Activated effector memory CD4-positive, alpha-beta T cell treated with Interleukin-2 at 50 U/mL for 16 hours (primary cell): Measurements from ENCODE around the gene CAMK1D.
"Not testable (repeated sequence)": the region's sequence is repeated elsewhere in the genome, so short reads cannot be mapped to it uniquely, and the experiment has no call there.

Experiments
- DNase-seq: peaks from one replicate; pipeline ENCODE4 v3.0.0-alpha.2; 2020

The CAMK1D gene

GRCh38 chr10:12843296-12843945, 494.1 kb downstream of the CAMK1D start:
- DNase-seq: no peak

GRCh38 chr10:12844811-12845483, 495.6 kb downstream of the CAMK1D start:
- no peak for DNase-seq

DNA sequence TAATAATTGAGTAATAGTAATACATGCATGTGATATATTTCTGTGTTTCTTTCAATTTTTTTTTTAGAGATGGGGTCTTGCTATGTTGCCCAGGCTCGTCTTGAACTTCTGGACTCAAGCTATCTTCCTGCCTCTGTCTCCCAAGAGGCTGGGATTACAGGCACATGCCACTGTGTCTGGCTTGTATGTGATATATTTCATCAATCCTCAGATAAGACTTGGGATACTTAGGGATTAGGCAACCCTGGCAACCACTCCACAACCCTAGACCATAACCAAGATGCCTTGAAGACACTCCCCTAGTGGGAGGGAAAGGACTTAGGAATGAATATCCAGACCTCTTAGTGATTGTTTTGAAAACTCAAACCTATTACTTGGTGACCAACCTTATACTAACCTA, 497.4 kb downstream of the CAMK1D start:
- DNase-seq: no peak

- no peak for DNase-seq
Measured at GRCh38 chr10:12847361-12847975, 498.1 kb downstream of the CAMK1D start.

DNA sequence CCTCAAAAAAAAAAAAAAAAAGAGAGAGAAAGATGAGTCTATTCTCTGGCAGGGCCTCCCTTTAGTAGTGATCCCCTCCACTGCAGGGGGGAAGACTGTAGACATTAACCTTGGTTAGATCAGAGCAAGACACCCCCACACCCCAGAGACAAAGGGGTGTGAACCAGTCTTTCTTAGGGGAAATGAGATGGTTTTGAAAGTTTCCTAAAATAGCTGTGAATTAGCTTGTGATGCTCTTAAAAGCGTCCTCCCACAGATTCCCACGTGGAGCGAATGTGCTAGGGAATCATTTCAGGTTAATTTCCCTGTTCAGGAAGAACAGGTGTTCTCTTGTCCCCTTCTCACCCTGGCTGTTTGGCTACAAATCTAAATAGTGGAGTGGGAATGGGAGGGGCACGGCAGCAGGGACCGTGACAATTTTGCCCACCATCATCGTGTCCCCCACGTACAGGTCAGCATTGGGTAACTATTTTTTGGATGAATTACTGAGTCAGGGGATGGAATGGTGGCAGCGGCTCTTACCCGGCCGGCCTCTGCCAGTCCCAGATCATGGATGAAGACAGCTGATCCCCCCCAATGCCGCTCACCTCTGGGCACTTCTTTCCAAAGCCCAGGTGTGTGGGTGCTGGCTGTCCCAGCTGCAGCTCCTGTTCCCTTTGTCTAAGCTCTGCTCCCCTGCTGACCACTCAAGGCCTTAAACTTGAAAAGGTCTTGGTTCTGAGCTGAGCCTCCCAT, 499.3 kb downstream of the CAMK1D start:
- no peak for DNase-seq

DNA sequence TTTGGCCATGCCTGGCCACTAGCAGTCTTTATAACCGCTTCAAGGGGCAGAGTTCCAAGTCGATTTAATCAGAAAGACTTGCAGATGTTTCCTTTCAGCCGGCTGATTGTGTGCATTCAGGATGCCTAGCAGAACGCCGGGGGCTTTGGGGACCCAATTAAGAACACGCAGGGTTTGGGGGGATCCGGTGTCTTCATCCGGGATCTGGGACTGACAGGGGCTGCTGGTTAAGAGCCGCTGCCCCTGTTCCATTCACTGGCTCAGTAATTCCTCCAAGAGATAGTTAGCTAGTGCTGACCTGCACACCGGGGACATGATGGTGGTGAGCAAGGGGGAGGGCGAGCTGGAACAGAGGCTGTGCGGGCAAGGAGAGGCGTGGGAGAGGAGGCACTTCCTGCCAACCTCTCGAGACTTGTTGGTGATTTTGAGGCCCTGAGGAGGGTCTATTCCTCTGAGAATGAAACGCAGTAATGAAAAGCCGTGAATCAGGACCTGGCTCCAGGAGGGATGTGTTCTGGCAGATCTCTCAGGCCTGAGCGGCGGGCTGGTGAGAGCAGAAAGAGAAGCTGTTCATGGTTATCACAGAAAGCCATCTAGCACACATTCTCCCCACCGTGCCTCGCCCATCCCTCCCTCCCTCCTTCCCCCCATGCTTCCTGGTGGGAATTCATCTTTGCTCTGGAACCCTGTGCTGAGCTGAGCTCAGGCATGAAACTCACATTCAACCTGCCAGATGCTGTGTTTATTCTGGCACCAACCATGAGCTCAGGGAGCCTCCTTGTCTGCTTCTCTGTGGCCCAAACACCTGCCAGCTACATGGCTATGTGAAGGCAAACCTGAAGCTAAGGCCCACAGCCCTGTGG, 500.2 kb downstream of the CAMK1D start:
- DNase-seq: no peak

GRCh38 chr10:12852687-12853086, 503.3 kb downstream of the CAMK1D start:
- no peak for DNase-seq

GRCh38 chr10:12854988-12855387, 505.6 kb downstream of the CAMK1D start:
- no peak for DNase-seq

DNA sequence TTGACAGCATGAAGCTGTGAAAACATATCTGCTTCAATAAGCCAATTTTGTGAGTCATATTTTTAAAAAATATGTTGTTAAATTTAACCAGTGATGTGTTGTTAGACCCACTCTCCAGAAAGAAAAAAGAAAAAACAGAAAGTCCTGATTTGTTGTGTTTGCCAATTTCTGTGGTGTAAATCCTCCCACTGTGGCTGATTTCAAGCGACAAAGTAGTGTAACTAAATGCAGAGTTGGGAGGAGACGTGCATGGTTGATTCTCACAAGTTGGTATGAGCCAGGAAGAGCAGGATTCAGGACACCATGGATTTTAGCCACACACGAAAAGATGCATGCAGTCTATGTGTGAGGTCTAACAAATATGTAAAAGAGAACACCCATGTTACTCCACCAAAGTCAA, 513.1 kb downstream of the CAMK1D start:
- DNase-seq: no peak

GRCh38 chr10:12865515-12865914, 516.2 kb downstream of the CAMK1D start:
- not testable (repeated sequence) for DNase-seq

DNA sequence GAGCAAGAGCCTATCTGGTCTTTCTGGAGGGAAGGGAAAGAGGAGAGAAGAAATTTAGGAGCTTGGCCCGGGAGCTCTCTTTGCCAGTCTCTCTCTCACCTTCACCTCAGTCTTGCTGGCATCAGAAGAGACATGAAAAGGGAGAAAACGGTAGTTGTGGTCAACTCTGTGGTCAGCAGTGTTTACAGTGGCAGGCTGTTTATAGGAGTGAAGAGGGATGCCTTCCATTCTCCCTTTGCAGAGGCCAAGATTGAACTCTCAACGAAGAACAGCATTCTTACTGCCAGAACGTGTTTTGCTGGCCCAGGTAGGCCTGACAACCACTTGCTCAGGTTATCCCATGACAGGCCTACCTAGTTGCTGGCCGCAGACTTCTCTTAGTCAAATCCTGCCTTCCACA, 518.9 kb downstream of the CAMK1D start:
- DNase-seq: no peak

DNA sequence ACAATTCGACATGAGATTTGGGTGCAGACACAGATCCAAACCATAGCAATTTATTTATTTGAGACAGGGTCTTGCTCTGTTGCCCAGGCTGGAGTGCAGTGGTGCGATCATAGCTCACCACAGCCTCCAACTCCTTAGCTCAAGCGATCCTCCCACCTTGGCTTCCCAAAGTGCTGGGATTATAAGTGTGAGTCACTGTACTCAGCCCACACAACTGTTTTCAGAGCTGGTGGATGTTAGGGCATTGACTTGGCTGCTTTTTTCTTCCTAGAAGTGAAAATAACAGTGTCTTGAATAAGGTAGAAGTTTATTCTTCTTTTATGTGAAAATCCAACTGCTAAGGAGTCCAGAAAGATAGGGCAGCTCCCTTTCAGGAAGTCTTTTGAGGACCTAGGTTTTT, 520.1 kb downstream of the CAMK1D start:
- no peak for DNase-seq

DNA sequence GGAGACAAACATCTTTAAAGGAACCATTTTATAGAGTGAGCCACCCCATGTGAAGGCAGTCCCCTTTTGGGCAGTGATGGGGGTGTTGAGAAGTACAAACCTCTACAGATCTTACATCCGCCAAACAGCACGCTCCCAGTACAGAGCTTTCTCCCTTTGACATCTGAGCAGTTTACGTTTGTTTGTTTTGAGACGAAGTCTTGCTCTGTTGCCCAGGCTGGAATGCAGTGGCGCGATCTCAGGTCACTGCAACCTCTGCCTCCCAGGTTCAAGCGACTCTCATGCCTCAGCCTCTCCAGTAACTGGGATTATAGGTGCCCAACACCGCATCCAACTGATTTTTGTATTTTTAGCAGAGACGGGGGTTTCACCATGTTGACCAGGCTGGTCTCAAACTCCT, 523.2 kb downstream of the CAMK1D start:
- no peak for DNase-seq

- no peak for DNase-seq
Measured at GRCh38 chr10:12873172-12873571, 523.8 kb downstream of the CAMK1D start.

GRCh38 chr10:12874501-12874900, 525.2 kb downstream of the CAMK1D start:
- no peak for DNase-seq

DNA sequence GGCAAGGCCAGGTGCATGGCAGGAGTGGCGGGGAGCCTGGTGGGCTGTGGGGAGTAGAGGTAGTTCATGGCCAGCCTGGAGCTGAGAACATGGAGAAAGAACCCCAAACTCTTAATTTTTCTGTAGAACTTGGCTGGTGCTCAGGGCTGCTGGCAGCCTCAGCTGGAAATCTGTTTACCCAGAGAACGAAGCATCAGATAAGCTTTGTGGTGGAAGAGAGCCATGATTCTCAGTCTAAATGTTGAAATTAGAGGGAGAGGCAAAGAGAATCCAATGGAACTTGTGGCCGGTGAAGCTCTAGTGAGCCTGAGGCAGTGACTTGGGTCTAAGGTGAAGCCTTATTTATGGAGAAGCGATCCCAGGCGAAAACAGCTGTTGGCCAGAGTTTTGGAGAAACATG, 525.8 kb downstream of the CAMK1D start:
- no peak for DNase-seq

DNA sequence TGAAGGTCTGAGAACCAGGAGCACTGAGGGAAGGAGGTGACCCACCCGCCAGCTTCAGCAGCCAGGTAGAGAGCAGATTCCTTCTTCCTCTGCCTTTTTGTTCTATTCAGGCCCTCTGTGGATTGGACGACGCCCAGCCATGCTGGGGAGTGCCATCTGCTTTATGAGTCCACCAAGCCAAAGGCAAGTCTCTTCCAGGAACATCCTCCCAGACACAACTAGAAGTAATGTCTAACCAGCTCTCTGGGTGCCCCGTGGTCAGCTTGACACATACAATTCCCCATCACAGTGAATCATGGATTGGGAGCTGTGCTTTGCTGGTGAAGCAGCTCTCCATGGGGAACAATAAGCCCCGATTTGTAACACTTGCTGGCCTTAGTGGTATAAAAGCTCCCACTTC, 526.9 kb downstream of the CAMK1D start:
- no peak for DNase-seq

DNA sequence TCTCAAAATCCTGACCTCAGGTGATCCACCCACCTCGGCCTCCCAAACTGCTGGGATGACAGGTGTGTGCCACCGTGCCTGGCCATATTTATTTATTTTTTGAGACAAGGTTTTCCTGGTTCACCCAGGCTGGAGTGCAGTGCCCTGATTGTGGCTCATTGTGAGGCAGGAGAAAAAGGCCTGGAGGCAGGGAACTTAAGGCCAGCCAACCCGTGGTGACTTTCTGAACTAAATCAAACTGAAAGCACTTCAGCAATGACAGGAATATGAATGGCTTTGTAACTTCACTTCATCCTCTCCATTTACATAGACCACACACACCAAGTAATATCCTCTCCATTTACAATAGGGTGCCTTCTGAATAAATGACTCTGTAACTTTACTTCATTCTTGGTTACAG, 527.8 kb downstream of the CAMK1D start:
- DNase-seq: no peak

GRCh38 chr10:12880423-12880822, 531.1 kb downstream of the CAMK1D start:
- no peak for DNase-seq

DNA sequence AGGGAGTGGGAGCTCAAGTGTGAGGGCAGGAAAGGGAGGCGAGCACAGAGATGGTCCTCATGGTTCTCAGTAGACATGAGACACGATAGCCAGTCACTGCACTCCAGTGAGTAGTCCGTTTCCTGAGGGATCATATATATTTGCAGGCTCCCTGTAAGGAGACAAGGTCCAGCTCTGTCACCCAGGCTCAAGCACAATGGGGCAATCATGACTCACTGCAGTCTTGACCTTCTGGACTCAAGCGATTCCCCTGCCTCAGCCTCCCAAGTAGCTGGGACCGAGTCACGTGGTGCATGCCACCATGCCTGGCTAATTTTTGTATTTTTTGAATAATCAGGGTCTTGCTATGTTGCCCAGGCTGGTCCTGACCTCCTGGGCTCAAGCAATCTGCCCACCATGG, 535.5 kb downstream of the CAMK1D start:
- DNase-seq: no peak
